Prostate gland (tissue), 2 donors: ENCODE data around the gene RBM19.

Experiments used
- POLR2AphosphoS5 ChIP-seq: sonication (generic); formaldehyde crosslinking; IDR thresholded peaks from one replicate; pipeline ENCODE4 v1.6.1; 2017; ENCODE audit warnings: antibody characterized with exemption
- TF ChIP-seq, protein P1 (sequence below), 4 experiments: fragments of 200-600 bp in 2 of 4; fragments of 450-650 bp in 2 of 4; sonication (generic) in 2 of 4; IDR thresholded peaks; 1 replicate in 3 of 4; 2 replicates in 1 of 4; pipeline ENCODE4 v1.5.1; 2016 to 2019; ENCODE audit warnings: antibody characterized with exemption in 4 of 4, mild to moderate bottlenecking in 2 of 4, moderate library complexity in 2 of 4

GRCh38 chr12:113831476-113831875 lies 134.6 kb downstream of the RBM19 start:
- TF ChIP-seq, protein P1, sequence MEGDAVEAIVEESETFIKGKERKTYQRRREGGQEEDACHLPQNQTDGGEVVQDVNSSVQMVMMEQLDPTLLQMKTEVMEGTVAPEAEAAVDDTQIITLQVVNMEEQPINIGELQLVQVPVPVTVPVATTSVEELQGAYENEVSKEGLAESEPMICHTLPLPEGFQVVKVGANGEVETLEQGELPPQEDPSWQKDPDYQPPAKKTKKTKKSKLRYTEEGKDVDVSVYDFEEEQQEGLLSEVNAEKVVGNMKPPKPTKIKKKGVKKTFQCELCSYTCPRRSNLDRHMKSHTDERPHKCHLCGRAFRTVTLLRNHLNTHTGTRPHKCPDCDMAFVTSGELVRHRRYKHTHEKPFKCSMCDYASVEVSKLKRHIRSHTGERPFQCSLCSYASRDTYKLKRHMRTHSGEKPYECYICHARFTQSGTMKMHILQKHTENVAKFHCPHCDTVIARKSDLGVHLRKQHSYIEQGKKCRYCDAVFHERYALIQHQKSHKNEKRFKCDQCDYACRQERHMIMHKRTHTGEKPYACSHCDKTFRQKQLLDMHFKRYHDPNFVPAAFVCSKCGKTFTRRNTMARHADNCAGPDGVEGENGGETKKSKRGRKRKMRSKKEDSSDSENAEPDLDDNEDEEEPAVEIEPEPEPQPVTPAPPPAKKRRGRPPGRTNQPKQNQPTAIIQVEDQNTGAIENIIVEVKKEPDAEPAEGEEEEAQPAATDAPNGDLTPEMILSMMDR (IDR thresholded peaks at IDR 0.05): no peak
- TF ChIP-seq POLR2AphosphoS5: no peak
